Upper lobe of left lung (tissue), 4 donors: ENCODE data around the gene RPL3.

ENCODE experiments used
- EP300 ChIP-seq, 4 donors: sonication (generic); formaldehyde crosslinking; IDR thresholded peaks; one replicate each; pipeline ENCODE4 v1.5.1; 2017; ENCODE audit warnings: antibody characterized with exemption in 4 of 4, control low read depth in 2 of 4
- POLR2A ChIP-seq, 4 donors: fragments of 450-650 bp; IDR thresholded peaks; one replicate each; pipeline ENCODE4 v1.5.1; 2016 to 2017; ENCODE audit warnings: antibody characterized with exemption in 4 of 4, mild to moderate bottlenecking in 2 of 4
- POLR2AphosphoS5 ChIP-seq, 2 donors: sonication (generic); formaldehyde crosslinking; IDR thresholded peaks; one replicate each; pipeline ENCODE4 v1.5.1; 2017; ENCODE audit warnings: antibody characterized with exemption in 2 of 2
- TF ChIP-seq, protein P1 (sequence below), 6 experiments: fragments of 450-650 bp in 4 of 6; fragments of 200-600 bp in 2 of 6; sonication (generic) in 2 of 6; IDR thresholded peaks; one replicate each; pipeline ENCODE4 v1.5.1; 2016 to 2019; ENCODE audit warnings: antibody characterized with exemption in 6 of 6

DNA sequence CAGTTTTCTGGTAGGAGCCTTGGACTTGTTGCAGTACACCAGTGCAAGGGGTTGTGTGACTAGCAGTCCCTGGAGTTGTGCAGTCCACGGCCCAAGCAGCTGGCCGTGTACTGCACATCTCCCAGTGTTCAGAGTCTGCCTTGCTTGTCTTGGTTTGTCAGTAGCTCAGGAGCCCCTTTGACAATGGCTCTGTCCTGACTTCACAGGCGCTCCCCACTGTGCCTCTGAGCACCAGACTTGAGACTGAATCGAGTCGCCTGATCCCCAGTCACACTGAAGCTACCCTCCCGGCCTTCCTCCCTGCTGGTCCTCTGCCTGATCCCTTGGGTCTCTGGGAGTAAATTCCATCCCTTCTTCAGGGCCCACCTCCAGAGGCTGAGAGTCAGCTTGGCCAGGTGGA, 49.8 kb upstream of the RPL3 start:
- TF ChIP-seq, protein P1, sequence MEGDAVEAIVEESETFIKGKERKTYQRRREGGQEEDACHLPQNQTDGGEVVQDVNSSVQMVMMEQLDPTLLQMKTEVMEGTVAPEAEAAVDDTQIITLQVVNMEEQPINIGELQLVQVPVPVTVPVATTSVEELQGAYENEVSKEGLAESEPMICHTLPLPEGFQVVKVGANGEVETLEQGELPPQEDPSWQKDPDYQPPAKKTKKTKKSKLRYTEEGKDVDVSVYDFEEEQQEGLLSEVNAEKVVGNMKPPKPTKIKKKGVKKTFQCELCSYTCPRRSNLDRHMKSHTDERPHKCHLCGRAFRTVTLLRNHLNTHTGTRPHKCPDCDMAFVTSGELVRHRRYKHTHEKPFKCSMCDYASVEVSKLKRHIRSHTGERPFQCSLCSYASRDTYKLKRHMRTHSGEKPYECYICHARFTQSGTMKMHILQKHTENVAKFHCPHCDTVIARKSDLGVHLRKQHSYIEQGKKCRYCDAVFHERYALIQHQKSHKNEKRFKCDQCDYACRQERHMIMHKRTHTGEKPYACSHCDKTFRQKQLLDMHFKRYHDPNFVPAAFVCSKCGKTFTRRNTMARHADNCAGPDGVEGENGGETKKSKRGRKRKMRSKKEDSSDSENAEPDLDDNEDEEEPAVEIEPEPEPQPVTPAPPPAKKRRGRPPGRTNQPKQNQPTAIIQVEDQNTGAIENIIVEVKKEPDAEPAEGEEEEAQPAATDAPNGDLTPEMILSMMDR (IDR thresholded peaks at IDR 0.05), result no peak
- TF ChIP-seq POLR2A (IDR thresholded peaks at IDR 0.05), result no peak
- no peak for TF ChIP-seq POLR2AphosphoS5 (IDR thresholded peaks at IDR 0.05)
- TF ChIP-seq EP300 (IDR thresholded peaks at IDR 0.05), result no peak
